ENCODE results near the gene FMN1.

The FMN1 gene

GRCh38 chr15:32946210-32946609, 248.3 kb downstream of the FMN1 start:
- H3K4me1 Mint-ChIP-seq (ENCODE audit: low read depth), result no peaks in the 10 kb centered on the region
- intact Hi-C loops (cut with micrococcal nuclease), result no loop called here
- no peaks in the 10 kb centered on the region for H3K36me3 Mint-ChIP-seq (ENCODE audit: low read depth)

DNA sequence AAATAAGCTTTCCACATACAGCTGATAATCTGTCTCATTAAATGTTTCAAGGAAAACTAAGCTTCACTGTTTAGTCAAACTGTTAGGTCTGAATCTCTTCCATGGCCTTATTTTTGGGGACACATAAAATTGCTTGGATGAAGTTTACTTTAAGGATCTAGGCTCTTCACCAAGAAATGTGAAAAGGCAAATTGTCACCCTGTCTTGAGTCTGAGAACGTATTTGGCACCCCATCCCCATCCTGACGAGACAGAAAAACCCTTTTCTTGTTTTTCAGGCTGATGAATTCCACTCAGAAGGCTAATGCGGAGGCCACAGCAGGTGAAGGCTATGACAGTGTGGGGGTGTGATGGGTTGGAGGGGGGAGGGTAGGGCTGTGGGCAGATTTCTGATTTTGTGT, 250.1 kb downstream of the FMN1 start:
- Mint-ChIP-seq H3K36me3 (ENCODE audit: low read depth) (no peaks in the 10 kb centered on the region), H3K4me1 (ENCODE audit: low read depth) (no peaks in the 10 kb centered on the region), H3K9me3 (peaks cover 4% of the 10 kb centered on the region), H3K27ac (no peak overlapping the region), H3K27me3 (no peaks in the 10 kb centered on the region), H3K4me3 (no peak overlapping the region)
- intact Hi-C loops (cut with micrococcal nuclease), result no loop called here

More at GRCh38 chr15:32946210-32946609, 248.3 kb downstream of the FMN1 start:
- Mint-ChIP-seq H3K9me3 (peaks cover 8% of the 10 kb centered on the region), H3K27ac (no peak overlapping the region), H3K27me3 (no peaks in the 10 kb centered on the region), H3K4me3 (no peak overlapping the region)

DNA sequence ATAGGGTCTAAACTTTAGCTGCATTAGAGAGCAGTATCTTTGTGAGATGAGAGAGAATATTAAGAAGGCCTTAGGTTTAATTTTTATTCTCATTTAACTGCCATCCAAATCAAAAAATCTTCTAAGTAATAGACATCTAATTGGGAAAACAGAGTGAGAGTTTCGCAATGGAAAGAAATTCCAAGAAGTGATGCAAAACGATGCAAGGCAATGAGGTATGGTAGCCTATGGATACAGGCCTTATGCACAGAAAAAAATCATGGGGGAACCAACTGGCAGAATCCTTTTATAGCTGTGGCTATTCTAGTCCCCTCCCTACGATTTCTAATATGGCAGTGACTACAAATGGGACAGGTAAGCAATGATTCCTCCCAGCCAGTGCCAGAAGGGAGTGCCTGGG, 250.8 kb downstream of the FMN1 start:
- no peaks in the 10 kb centered on the region for H3K36me3 Mint-ChIP-seq (ENCODE audit: low read depth)
- H3K4me3 Mint-ChIP-seq, result no peak overlapping the region
- H3K4me1 Mint-ChIP-seq (ENCODE audit: low read depth), result no peaks in the 10 kb centered on the region
- H3K27me3 Mint-ChIP-seq, result no peaks in the 10 kb centered on the region
- H3K27ac Mint-ChIP-seq, result no peak overlapping the region
- intact Hi-C loops (cut with micrococcal nuclease), result no loop called here
- H3K9me3 Mint-ChIP-seq, result no peaks in the 10 kb centered on the region

DNA sequence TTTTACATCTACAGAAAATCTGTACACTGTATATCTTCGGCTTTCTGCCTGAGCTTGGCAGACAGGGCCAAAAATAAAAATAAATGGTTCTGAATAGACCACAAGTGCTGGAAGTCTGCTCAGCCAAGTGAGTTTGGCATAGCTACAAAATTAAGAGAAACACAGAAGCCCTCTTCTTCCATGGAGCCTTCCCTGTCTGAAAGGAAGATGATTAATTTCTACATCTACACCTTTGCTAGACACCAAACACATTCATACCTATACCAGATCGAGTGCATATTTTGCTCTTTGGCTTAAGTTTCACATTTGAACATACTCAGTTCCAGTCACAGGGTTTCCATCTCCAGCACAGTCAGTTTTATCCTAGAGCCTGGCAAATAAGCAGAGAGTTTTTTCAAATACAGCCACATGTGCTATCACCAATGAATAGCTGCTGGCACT, 252.1 kb downstream of the FMN1 start:
- H3K4me3 Mint-ChIP-seq, result no peak overlapping the region
- H3K9me3 Mint-ChIP-seq, result no peaks in the 10 kb centered on the region
- no peak overlapping the region for H3K27ac Mint-ChIP-seq
- H3K4me1 Mint-ChIP-seq (ENCODE audit: low read depth), result no peaks in the 10 kb centered on the region
- H3K27me3 Mint-ChIP-seq, result no peaks in the 10 kb centered on the region
- intact Hi-C loops (cut with micrococcal nuclease), result no loop called here
- H3K36me3 Mint-ChIP-seq (ENCODE audit: low read depth), result no peaks in the 10 kb centered on the region

DNA sequence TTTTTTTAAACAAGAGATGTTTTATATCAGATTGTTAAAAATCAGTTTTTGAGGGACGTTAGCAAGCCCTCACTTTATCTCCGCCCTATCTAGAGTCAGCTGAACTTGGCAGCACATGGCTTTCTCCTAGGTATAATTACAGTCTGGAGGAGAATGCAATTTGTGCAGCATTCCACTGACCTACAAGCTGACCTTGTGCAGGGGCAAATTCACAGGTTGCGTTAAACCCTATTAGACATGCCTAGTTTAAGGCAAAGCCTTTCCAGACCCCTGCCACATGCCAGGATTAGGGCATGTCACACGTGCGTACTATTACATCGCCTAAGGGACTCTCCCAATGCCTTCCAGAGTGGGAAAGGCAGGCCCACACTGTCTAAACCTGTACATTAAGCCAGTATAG, 252.7 kb downstream of the FMN1 start:
- Mint-ChIP-seq H3K4me1 (ENCODE audit: low read depth) (no peaks in the 10 kb centered on the region), H3K27me3 (no peaks in the 10 kb centered on the region), H3K27ac (no peak overlapping the region), H3K4me3 (no peak overlapping the region), H3K9me3 (no peaks in the 10 kb centered on the region), H3K36me3 (ENCODE audit: low read depth) (no peaks in the 10 kb centered on the region)
- intact Hi-C loops (cut with micrococcal nuclease), result no loop called here

DNA sequence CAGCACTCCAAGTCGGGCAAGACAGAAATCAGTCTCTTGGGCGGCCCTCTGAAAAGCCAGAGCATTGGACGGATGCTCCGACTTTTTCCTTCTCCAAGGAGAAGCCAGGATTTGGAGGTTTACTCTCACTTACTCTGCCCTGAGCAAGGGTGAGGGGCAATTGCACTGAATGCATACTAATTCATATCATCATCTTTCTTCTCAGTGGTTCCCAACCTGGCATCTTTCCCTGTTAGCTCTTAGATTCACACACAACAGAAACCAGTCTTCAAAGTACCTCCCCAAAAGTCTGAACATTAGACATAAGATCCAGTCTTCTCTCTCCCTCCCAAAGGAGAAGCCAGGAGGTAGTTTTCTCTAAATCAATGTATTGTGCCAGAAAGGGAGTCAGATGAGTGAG, 257.5 kb downstream of the FMN1 start:
- H3K36me3 Mint-ChIP-seq (ENCODE audit: low read depth), result no peaks in the 10 kb centered on the region
- H3K4me1 Mint-ChIP-seq (ENCODE audit: low read depth), result no peaks in the 10 kb centered on the region
- intact Hi-C loops (cut with micrococcal nuclease), result loop anchor here (2.0 to 5.0 kb wide), 2 partner anchors 95 to 274 kb away; no protein-coding TSS in a partner anchor
- no peak overlapping the region for H3K4me3 Mint-ChIP-seq
- H3K27ac Mint-ChIP-seq, result no peak overlapping the region
- H3K27me3 Mint-ChIP-seq, result peaks cover 5% of the 10 kb centered on the region
- no peaks in the 10 kb centered on the region for H3K9me3 Mint-ChIP-seq

DNA sequence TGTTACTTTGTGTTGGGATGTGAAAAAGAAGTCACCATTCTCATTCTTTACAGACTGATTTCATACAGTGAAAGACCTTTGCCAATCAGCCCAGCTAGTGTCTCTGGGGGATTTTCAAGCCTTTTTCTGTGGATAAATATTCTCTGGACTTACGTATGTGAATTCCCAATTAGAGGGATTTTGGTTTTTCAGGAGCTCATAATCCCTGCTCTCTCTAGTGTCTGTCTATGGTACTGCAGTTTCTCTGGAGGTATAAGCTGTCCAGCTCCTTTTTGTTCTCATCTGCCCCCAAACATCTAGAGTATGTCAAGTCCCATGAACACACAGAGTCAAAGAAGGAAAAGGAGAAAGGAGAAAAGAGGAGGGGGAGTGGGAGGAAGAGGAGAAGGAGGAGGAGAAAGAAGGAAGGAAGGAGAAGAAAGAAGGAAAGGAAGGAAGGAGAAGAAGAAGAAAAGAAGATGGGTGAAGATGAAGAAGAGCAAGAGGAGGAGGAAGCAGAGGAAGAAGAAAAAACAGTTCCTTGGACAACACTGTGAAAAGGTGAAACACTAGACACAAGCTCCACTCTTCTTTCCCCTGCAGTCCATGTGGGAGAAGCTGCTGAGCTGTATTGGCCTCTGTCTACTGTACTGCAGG, 258.1 kb downstream of the FMN1 start:
- intact Hi-C loops (cut with micrococcal nuclease), result loop anchor here (2.0 to 5.0 kb wide), 2 partner anchors 94 to 274 kb away; no protein-coding TSS in a partner anchor
- Mint-ChIP-seq H3K27ac (no peak overlapping the region), H3K9me3 (no peaks in the 10 kb centered on the region), H3K4me3 (no peak overlapping the region), H3K27me3 (peaks cover 6% of the 10 kb centered on the region), H3K4me1 (ENCODE audit: low read depth) (no peaks in the 10 kb centered on the region), H3K36me3 (ENCODE audit: low read depth) (no peaks in the 10 kb centered on the region)

- H3K4me3 Mint-ChIP-seq, result no peak overlapping the region
These were observed 259.4 kb downstream of the FMN1 start for GRCh38 chr15:32935139-32935538.

GRCh38 chr15:32933236-32933635, 261.3 kb downstream of the FMN1 start:
- no peak overlapping the region for H3K27ac Mint-ChIP-seq
- H3K9me3 Mint-ChIP-seq, result no peaks in the 10 kb centered on the region
- H3K36me3 Mint-ChIP-seq (ENCODE audit: low read depth), result no peaks in the 10 kb centered on the region
- intact Hi-C loops (cut with micrococcal nuclease), result no loop called here
- H3K4me3 Mint-ChIP-seq, result no peak overlapping the region
- peaks cover 6% of the 10 kb centered on the region for H3K27me3 Mint-ChIP-seq
- no peaks in the 10 kb centered on the region for H3K4me1 Mint-ChIP-seq (ENCODE audit: low read depth)

More at GRCh38 chr15:32935139-32935538, 259.4 kb downstream of the FMN1 start:
- no peaks in the 10 kb centered on the region for H3K4me1 Mint-ChIP-seq (ENCODE audit: low read depth)
- no peak overlapping the region for H3K27ac Mint-ChIP-seq
- intact Hi-C loops (cut with micrococcal nuclease), result loop anchor here (5.0 kb wide), 1 partner anchor 93 kb away; no protein-coding TSS in a partner anchor
- no peaks in the 10 kb centered on the region for H3K9me3 Mint-ChIP-seq
- H3K36me3 Mint-ChIP-seq (ENCODE audit: low read depth), result no peaks in the 10 kb centered on the region
- peaks cover 6% of the 10 kb centered on the region for H3K27me3 Mint-ChIP-seq

GRCh38 chr15:32928876-32929275, 265.6 kb downstream of the FMN1 start:
- Mint-ChIP-seq H3K27me3 (peaks cover 5% of the 10 kb centered on the region), H3K27ac (no peak overlapping the region), H3K36me3 (ENCODE audit: low read depth) (peaks cover 10% of the 10 kb centered on the region), H3K4me1 (ENCODE audit: low read depth) (no peaks in the 10 kb centered on the region), H3K4me3 (no peak overlapping the region), H3K9me3 (no peaks in the 10 kb centered on the region)
- intact Hi-C loops (cut with micrococcal nuclease), result no loop called here

DNA sequence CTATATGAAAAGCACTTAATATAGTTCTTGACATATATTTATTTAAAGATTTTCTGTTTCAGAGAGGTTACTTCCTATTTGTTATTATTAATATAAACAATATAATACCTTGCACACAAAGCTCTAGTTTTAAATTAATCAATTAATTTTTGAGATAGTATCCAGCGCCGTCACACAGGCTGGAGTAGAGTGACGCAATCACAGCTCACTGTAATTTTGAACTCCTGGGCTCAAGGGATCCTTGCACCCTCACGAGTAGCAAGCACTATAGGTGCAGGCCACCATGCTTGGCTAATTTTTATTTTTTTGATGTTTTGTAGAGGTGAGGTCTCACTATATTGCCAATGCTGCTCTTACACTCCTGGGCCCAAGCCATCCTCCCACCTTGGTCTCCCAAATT, 267.4 kb downstream of the FMN1 start:
- H3K4me1 Mint-ChIP-seq (ENCODE audit: low read depth), result no peaks in the 10 kb centered on the region
- H3K9me3 Mint-ChIP-seq, result no peaks in the 10 kb centered on the region
- H3K4me3 Mint-ChIP-seq, result no peak overlapping the region
- H3K27ac Mint-ChIP-seq, result no peak overlapping the region
- peaks cover 12% of the 10 kb centered on the region for H3K36me3 Mint-ChIP-seq (ENCODE audit: low read depth)
- intact Hi-C loops (cut with micrococcal nuclease), result no loop called here
- peaks cover 2% of the 10 kb centered on the region for H3K27me3 Mint-ChIP-seq

DNA sequence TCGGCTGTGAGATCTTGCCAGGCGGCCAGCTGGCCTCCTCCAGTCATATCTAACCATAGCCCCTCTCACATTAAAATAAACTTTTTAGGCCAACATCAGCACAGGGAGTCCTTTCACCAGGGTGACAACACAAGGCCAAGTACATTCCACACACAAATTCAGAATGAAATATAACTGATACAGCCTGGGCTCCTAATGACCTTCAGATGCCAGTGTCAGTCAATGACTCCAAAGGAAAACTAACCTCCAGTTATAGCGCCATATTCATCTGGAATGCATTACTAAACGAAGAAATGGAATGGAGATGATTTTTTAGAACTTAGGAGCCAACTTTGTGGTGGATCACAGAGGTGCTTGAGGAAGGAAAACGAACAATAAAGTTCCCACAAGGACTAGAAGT, 271.3 kb downstream of the FMN1 start:
- Mint-ChIP-seq H3K9me3 (no peaks in the 10 kb centered on the region), H3K4me3 (no peak overlapping the region), H3K36me3 (ENCODE audit: low read depth) (peaks cover 18% of the 10 kb centered on the region), H3K27me3 (no peaks in the 10 kb centered on the region), H3K4me1 (ENCODE audit: low read depth) (no peaks in the 10 kb centered on the region), H3K27ac (no peak overlapping the region)
- intact Hi-C loops (cut with micrococcal nuclease), result no loop called here

GRCh38 chr15:32922541-32922940, 272.0 kb downstream of the FMN1 start:
- H3K36me3 Mint-ChIP-seq (ENCODE audit: low read depth), result peaks cover 18% of the 10 kb centered on the region
- H3K27me3 Mint-ChIP-seq, result no peaks in the 10 kb centered on the region
- H3K4me3 Mint-ChIP-seq, result no peak overlapping the region
- no peaks in the 10 kb centered on the region for H3K9me3 Mint-ChIP-seq
- intact Hi-C loops (cut with micrococcal nuclease), result no loop called here
- no peak overlapping the region for H3K27ac Mint-ChIP-seq
- no peaks in the 10 kb centered on the region for H3K4me1 Mint-ChIP-seq (ENCODE audit: low read depth)

GRCh38 chr15:32919749-32920414, 274.6 kb downstream of the FMN1 start:
- Mint-ChIP-seq H3K9me3 (no peaks in the 10 kb centered on the region), H3K27me3 (no peaks in the 10 kb centered on the region), H3K27ac (no peak overlapping the region), H3K4me3 (no peak overlapping the region), H3K4me1 (ENCODE audit: low read depth) (no peaks in the 10 kb centered on the region), H3K36me3 (ENCODE audit: low read depth) (peaks cover 12% of the 10 kb centered on the region)
- intact Hi-C loops (cut with micrococcal nuclease), result no loop called here
